Measurements from ENCODE around the gene ZFP36L1. TPM values are rescaled to one million over a fixed set of nuclear protein-coding genes. Genes with fewer than 3 reads are reported as not detected.

Gene ZFP36L1
- total and polyA plus RNA-seq, 10 of the 15 experiments (the other 5 are each of a cell fraction or from before 2014, with no cell fraction given) = 22.0 to 184 (median 66.1) TPM

GRCh38 chr14:68794130-68794850 is 1.4 kb upstream of the ZFP36L1 start (continued):
- TF ChIP-seq REST (IDR thresholded peaks at IDR 0.05; ENCODE audit: low read depth, low read length) (no peak), ATF7 (IDR thresholded peaks at IDR 0.05; ENCODE audit: low read depth) (no peak), SREBF2 (IDR thresholded peaks at IDR 0.05; ENCODE audit: low read length) (no peak), RBBP5 (conservative IDR thresholded peaks at IDR 0.05) (no peak), ATF3 (IDR thresholded peaks at IDR 0.05; ENCODE audit: borderline replicate concordance, extremely low read depth, low read depth, low read length) (no peak), MLLT1 (IDR thresholded peaks at IDR 0.05) (0 out of 2 replicates have a peak, but pooled peaks have one; percentile 94), CEBPB (IDR thresholded peaks at IDR 0.05; ENCODE audit: borderline replicate concordance in 1 of 2, low read depth in 2 of 2, low read length in 2 of 2) (no peak), IKZF2 (IDR thresholded peaks at IDR 0.05) (peak in 1 of 2 experiments; percentile 32; a peak in 1 of 4 replicates), TAF1 (IDR thresholded peaks at IDR 0.05; ENCODE audit: borderline replicate concordance, low read depth, low read length) (peak; percentile 75), CEBPZ (IDR thresholded peaks at IDR 0.05; ENCODE audit: low read depth, low read length) (no peak), PML (IDR thresholded peaks at IDR 0.05; ENCODE audit: low read length) (no peak), SREBF1 (IDR thresholded peaks at IDR 0.05; ENCODE audit: low read length) (no peak), JUND (IDR thresholded peaks at IDR 0.05; ENCODE audit: low read depth, low read length) (no peak), TCF7 (IDR thresholded peaks at IDR 0.05; ENCODE audit: borderline replicate concordance) (no peak), CREB1 (IDR thresholded peaks at IDR 0.05; ENCODE audit: low read depth) (no peak), PAX8 (IDR thresholded peaks at IDR 0.05) (no peak), TBL1XR1 (IDR thresholded peaks at IDR 0.05; ENCODE audit: low read depth, low read length) (no peak; the same call in 1 of the 2 replicates)

All from GM12878 (cell line).